ENCODE measurements around the gene CTDSP2.
"Not testable (repeated sequence)": the region's sequence is repeated elsewhere in the genome, so short reads cannot be mapped to it uniquely, and the experiment has no call there.

CTDSP2 gene

GRCh38 chr12:57833672-57834071 is 12.9 kb downstream of the CTDSP2 start:
- DNase-seq: no peak

- no peak for DNase-seq
These were observed 13.6 kb downstream of the CTDSP2 start for GRCh38 chr12:57832966-57833365.

- DNase-seq: no peak
These were observed 16.1 kb downstream of the CTDSP2 start for GRCh38 chr12:57830393-57830792.

- no peak for DNase-seq
These were observed 17.3 kb downstream of the CTDSP2 start for GRCh38 chr12:57829025-57829777.

- DNase-seq: no peak
These were observed 19.6 kb downstream of the CTDSP2 start for GRCh38 chr12:57826966-57827365.

- DNase-seq: no peak
These were observed 20.1 kb downstream of the CTDSP2 start for GRCh38 chr12:57826400-57826799.

- DNase-seq: no peak
These were observed 21.1 kb downstream of the CTDSP2 start for GRCh38 chr12:57825451-57825850.

GRCh38 chr12:57823908-57824640 is 22.5 kb downstream of the CTDSP2 start:
- no peak for DNase-seq

- no peak for DNase-seq
These were observed 23.2 kb downstream of the CTDSP2 start for GRCh38 chr12:57823131-57823907.

GRCh38 chr12:57822392-57823130 is 24.0 kb downstream of the CTDSP2 start:
- DNase-seq: no peak

- DNase-seq: no peak
These were observed 24.9 kb downstream of the CTDSP2 start for GRCh38 chr12:57821474-57822214.

- not testable (repeated sequence) for DNase-seq
These were observed 25.5 kb downstream of the CTDSP2 start for GRCh38 chr12:57821015-57821414.

- DNase-seq: not testable (repeated sequence)
These were observed 26.4 kb downstream of the CTDSP2 start for GRCh38 chr12:57820119-57820518.

GRCh38 chr12:57817990-57818331 is 28.6 kb downstream of the CTDSP2 start:
- DNase-seq: not testable (repeated sequence)

- no peak for DNase-seq
These were observed 29.1 kb downstream of the CTDSP2 start for GRCh38 chr12:57817261-57817989.

GRCh38 chr12:57816855-57817151 is 29.7 kb downstream of the CTDSP2 start:
- peak; percentile 67 for DNase-seq

- DNase-seq: no peak
These were observed 30.3 kb downstream of the CTDSP2 start for GRCh38 chr12:57816001-57816854.

- DNase-seq: no peak
These were observed 31.1 kb downstream of the CTDSP2 start for GRCh38 chr12:57815177-57816000.

GRCh38 chr12:57813971-57814772 is 32.4 kb downstream of the CTDSP2 start:
- DNase-seq: no peak
